Vagina (tissue), 2 donors: Measurements from ENCODE around the gene FAM32A. TPM values are rescaled to one million over a fixed set of nuclear protein-coding genes. Genes with fewer than 3 reads are reported as not detected.

ENCODE experiments used
- DNase-seq, 2 donors: peaks; one replicate each; pipeline ENCODE4 v3.0.0-alpha.2; 2017; ENCODE audit errors: extremely low spot score in 2 of 2
- H3K27ac ChIP-seq: fragments of 200-600 bp; sonication (generic); one replicate; pipeline ENCODE4 v1.5.1; 2019
- H3K27me3 ChIP-seq: fragments of 200-600 bp; sonication (generic); one replicate; pipeline ENCODE4 v1.5.1; 2019
- H3K36me3 ChIP-seq, 2 donors: fragments of 200-600 bp; sonication (generic); one replicate each; pipeline ENCODE4 v1.5.1; 2017 to 2019
- H3K4me1 ChIP-seq: fragments of 200-600 bp; sonication (generic); one replicate; pipeline ENCODE4 v1.5.1; 2019
- H3K4me3 ChIP-seq, 2 donors: fragments of 200-600 bp; sonication (generic); 1 replicate in 1 of 2; 2 replicates in 1 of 2; pipeline ENCODE4 v1.5.1; 2016 to 2019
- H3K9me3 ChIP-seq: fragments of 200-600 bp; sonication (generic); one replicate; pipeline ENCODE4 v1.5.1; 2019
- CTCF ChIP-seq, 3 experiments: fragments of 450-650 bp in 2 of 3; fragments of 200-600 bp in 1 of 3; sonication (generic) in 1 of 3; IDR thresholded peaks; one replicate each; pipeline ENCODE4 v1.5.1; 2017 to 2019; ENCODE audit warnings: antibody characterized with exemption in 3 of 3, mild to moderate bottlenecking in 2 of 3, moderate library complexity in 2 of 3
- POLR2A ChIP-seq, 2 donors: fragments of 450-650 bp; IDR thresholded peaks; one replicate each; pipeline ENCODE4 v1.6.1; 2017; ENCODE audit warnings: antibody characterized with exemption in 2 of 2, mild to moderate bottlenecking in 2 of 2, moderate library complexity in 2 of 2
- POLR2AphosphoS5 ChIP-seq, 2 donors: sonication (generic); formaldehyde crosslinking; IDR thresholded peaks; one replicate each; pipeline ENCODE4 v1.9.0; 2017; ENCODE audit warnings: antibody characterized with exemption in 2 of 2, mild to moderate bottlenecking in 2 of 2, low read depth in 1 of 2; ENCODE audit not compliant: insufficient read depth in 1 of 2
- intact Hi-C: fragments of 100-400 bp; cut with DNase I; formaldehyde crosslinking; loops from one replicate; pipeline ENCODE4 v1.15.1; 2023
- total RNA-seq: library from RNA; depleted of rRNA; stranded (reverse); fragments of >200 nt; gene quantifications from one replicate; pipeline ENCODE4 v1.2.3, GENCODE V29; 2016

FAM32A gene
- total RNA-seq, 1 donor from 2014 or later = 57.2 TPM

- Histone ChIP-seq H3K27me3 (no peaks in the 10 kb centered on the region), H3K4me1 (no peaks in the 10 kb centered on the region), H3K4me3 (no peak overlapping the region), H3K27ac (no peak overlapping the region), H3K36me3 (no peaks in the 10 kb centered on the region), H3K9me3 (no peaks in the 10 kb centered on the region)
- DNase-seq = no peak
- no peak for TF ChIP-seq CTCF (IDR thresholded peaks at IDR 0.05)
- no peak for TF ChIP-seq POLR2A (IDR thresholded peaks at IDR 0.05)
- no peak for TF ChIP-seq POLR2AphosphoS5 (IDR thresholded peaks at IDR 0.05; ENCODE audit: insufficient read depth in 1 of 2, low read depth in 1 of 2)
- intact Hi-C loops = no loop called here
Observed at GRCh38 chr19:16148443-16149229, 36.6 kb upstream of the FAM32A start.

- Histone ChIP-seq H3K27me3 (no peaks in the 10 kb centered on the region), H3K9me3 (no peaks in the 10 kb centered on the region), H3K4me3 (no peak overlapping the region), H3K27ac (no peak overlapping the region), H3K4me1 (no peaks in the 10 kb centered on the region), H3K36me3 (no peaks in the 10 kb centered on the region)
- intact Hi-C loops = no loop called here
- no peak for DNase-seq
- no peak for TF ChIP-seq POLR2A (IDR thresholded peaks at IDR 0.05)
Observed at GRCh38 chr19:16153582-16154336, 31.5 kb upstream of the FAM32A start.

- Histone ChIP-seq H3K9me3 (no peaks in the 10 kb centered on the region), H3K4me3 (no peak overlapping the region)
Observed at GRCh38 chr19:16154557-16154956, 30.7 kb upstream of the FAM32A start.

GRCh38 chr19:16155128-16155527, 30.1 kb upstream of the FAM32A start:
- no peaks in the 10 kb centered on the region for H3K4me1 ChIP-seq

More at GRCh38 chr19:16154557-16154956, 30.7 kb upstream of the FAM32A start:
- H3K4me1 ChIP-seq = no peaks in the 10 kb centered on the region
- no peaks in the 10 kb centered on the region for H3K27me3 ChIP-seq
- intact Hi-C loops = no loop called here
- TF ChIP-seq POLR2A (IDR thresholded peaks at IDR 0.05) = no peak
- no peak for TF ChIP-seq CTCF (IDR thresholded peaks at IDR 0.05)
- TF ChIP-seq POLR2AphosphoS5 (IDR thresholded peaks at IDR 0.05; ENCODE audit: insufficient read depth in 1 of 2, low read depth in 1 of 2) = no peak
- no peak overlapping the region for H3K27ac ChIP-seq
- no peak for DNase-seq
- no peaks in the 10 kb centered on the region for H3K36me3 ChIP-seq

GRCh38 chr19:16156904-16157303, 28.3 kb upstream of the FAM32A start:
- intact Hi-C loops = no loop called here
- no peak for DNase-seq
- Histone ChIP-seq H3K27me3 (no peaks in the 10 kb centered on the region), H3K27ac (no peak overlapping the region), H3K9me3 (no peaks in the 10 kb centered on the region), H3K4me1 (no peaks in the 10 kb centered on the region), H3K36me3 (no peaks in the 10 kb centered on the region), H3K4me3 (no peak overlapping the region)
- TF ChIP-seq POLR2A (IDR thresholded peaks at IDR 0.05) (no peak), CTCF (IDR thresholded peaks at IDR 0.05) (no peak), POLR2AphosphoS5 (IDR thresholded peaks at IDR 0.05; ENCODE audit: insufficient read depth in 1 of 2, low read depth in 1 of 2) (no peak)

More at GRCh38 chr19:16155128-16155527, 30.1 kb upstream of the FAM32A start:
- intact Hi-C loops = no loop called here
- no peaks in the 10 kb centered on the region for H3K36me3 ChIP-seq
- no peak overlapping the region for H3K4me3 ChIP-seq
- no peaks in the 10 kb centered on the region for H3K9me3 ChIP-seq
- H3K27ac ChIP-seq = no peak overlapping the region
- TF ChIP-seq POLR2AphosphoS5 (IDR thresholded peaks at IDR 0.05; ENCODE audit: insufficient read depth in 1 of 2, low read depth in 1 of 2) = no peak
- no peak for TF ChIP-seq POLR2A (IDR thresholded peaks at IDR 0.05)
- TF ChIP-seq CTCF (IDR thresholded peaks at IDR 0.05) = no peak
- H3K27me3 ChIP-seq = no peaks in the 10 kb centered on the region
- DNase-seq = no peak
